GM19238 (cell line): Measurements from ENCODE around the gene IFI44.

Experiments used
- DNase-seq: peaks from one replicate; pipeline ENCODE4 v3.0.0; 2011; ENCODE audit warnings: low spot score; ENCODE audit not compliant: insufficient read length

IFI44 gene

GRCh38 chr1:78649628-78650027 is at the start of gene IFI44:
Gene IFI44, plus strand, starts transcription at chr1:78649831. Its CDS starts 365 bp downstream, at chr1:78650196.
- peak; percentile 14 for DNase-seq

- DNase-seq, result no peak
Measured at GRCh38 chr1:78601068-78601467, 48.6 kb upstream of the IFI44 start.

GRCh38 chr1:78603206-78603605 is 46.4 kb upstream of the IFI44 start:
- no peak for DNase-seq

- DNase-seq, result no peak
Measured at GRCh38 chr1:78604643-78605042, 45.0 kb upstream of the IFI44 start.

- no peak for DNase-seq
Measured at GRCh38 chr1:78606274-78606673, 43.4 kb upstream of the IFI44 start.

- DNase-seq, result no peak
Measured at GRCh38 chr1:78607334-78607927, 42.2 kb upstream of the IFI44 start.

GRCh38 chr1:78607944-78608343 is 41.7 kb upstream of the IFI44 start:
- no peak for DNase-seq

GRCh38 chr1:78617615-78618026 is 32.0 kb upstream of the IFI44 start:
- no peak for DNase-seq

- DNase-seq, result no peak
Measured at GRCh38 chr1:78619032-78619431, 30.6 kb upstream of the IFI44 start.

- DNase-seq, result no peak
Measured at GRCh38 chr1:78619446-78619802, 30.2 kb upstream of the IFI44 start.

- no peak for DNase-seq
Measured at GRCh38 chr1:78619803-78620579, 29.6 kb upstream of the IFI44 start, which contains the start of gene IFI44L. Gene IFI44L, plus strand, starts transcription at chr1:78620448. Its CDS starts 7,468 bp downstream, at chr1:78627916.

- no peak for DNase-seq
Measured at GRCh38 chr1:78620666-78621065, 29.0 kb upstream of the IFI44 start.

GRCh38 chr1:78622548-78622947 is 27.1 kb upstream of the IFI44 start:
- DNase-seq, result no peak

GRCh38 chr1:78624035-78624434 is 25.6 kb upstream of the IFI44 start:
- DNase-seq, result no peak

- no peak for DNase-seq
Measured at GRCh38 chr1:78627321-78627720, 22.3 kb upstream of the IFI44 start.

GRCh38 chr1:78630600-78630999 is 19.0 kb upstream of the IFI44 start:
- no peak for DNase-seq

GRCh38 chr1:78633209-78633608 is 16.4 kb upstream of the IFI44 start:
- no peak for DNase-seq

GRCh38 chr1:78640462-78640861 is 9.2 kb upstream of the IFI44 start:
- no peak for DNase-seq

GRCh38 chr1:78641558-78641957 is 8.1 kb upstream of the IFI44 start:
- no peak for DNase-seq

GRCh38 chr1:78645723-78646122 is 3.9 kb upstream of the IFI44 start:
- no peak for DNase-seq

- DNase-seq, result no peak
Measured at GRCh38 chr1:78647238-78647637, 2.4 kb upstream of the IFI44 start.

GRCh38 chr1:78650114-78650660 is 556 bp downstream of the IFI44 start:
- DNase-seq, result no peak

GRCh38 chr1:78651241-78651640 is 1.6 kb downstream of the IFI44 start:
- DNase-seq, result no peak
